ENCODE measurements around the gene SMC3. TPM values are rescaled to one million over a fixed set of nuclear protein-coding genes. Genes with fewer than 3 reads are reported as not detected.

SMC3 gene
- total RNA-seq, 1 experiment from 2014 or later = 64.3 TPM

GRCh38 chr10:110527731-110528171 is 39.7 kb upstream of the SMC3 start:
- peaks cover 68 to 90% of the 10 kb centered on the region in 2 experiments for H3K4me1 ChIP-seq (ENCODE audit: control insufficient read depth in 1 of 2, insufficient read depth in 2 of 2, low read length in 2 of 2)
- H3K4me2 ChIP-seq (ENCODE audit: low read length) = peak overlapping the region; percentile 81
- H3K9me2 ChIP-seq (ENCODE audit: insufficient read depth) = no peaks in the 10 kb centered on the region
- H4K20me1 ChIP-seq (ENCODE audit: insufficient read depth) = no peaks in the 10 kb centered on the region
- H3K79me2 ChIP-seq (ENCODE audit: insufficient read depth, low read length) = peaks cover 38% of the 10 kb centered on the region
- ChIA-PET POLR2A (interaction anchor here (1.3 kb wide), 1 partner anchor 21 kb away, joined by 4 read pairs; no protein-coding TSS in a partner anchor), RAD21 (ENCODE audit: low non-redundant PET in 1 of 2, low total read pairs in 2 of 2, uncharacterized antibody in 2 of 2, unreplicated experiment in 2 of 2) (no interaction called here), CTCF (no interaction called here)
- BruUV-seq (replicated peaks) = no TSS peak
- no peaks in the 10 kb centered on the region for H3K9me3 ChIP-seq (ENCODE audit: control insufficient read depth in 1 of 2, insufficient read depth in 1 of 2, low read depth in 1 of 2, low read length in 2 of 2)
- TF ChIP-seq EGR1 (IDR thresholded peaks at IDR 0.05; ENCODE audit: low read depth) (no peak), SP1 (IDR thresholded peaks at IDR 0.05; ENCODE audit: low read depth) (no peak), POLR2AphosphoS5 (IDR thresholded peaks at IDR 0.05; ENCODE audit: low read depth, low read length) (0 out of 2 replicates have a peak, but pooled peaks have one; percentile 24)
- ATAC-seq = no peak
- H3K27me3 ChIP-seq (ENCODE audit: insufficient read depth, low read length) = no peaks in the 10 kb centered on the region
- no peak overlapping the region; a peak in 1 of 4 replicates for H3K4me3 ChIP-seq (replicated peaks in 1 of 2; ENCODE audit: low read depth in 1 of 2, low read length in 2 of 2)
- peak overlapping the region; percentile 71 for H3K9ac ChIP-seq (ENCODE audit: low read length)
- no peaks in the 10 kb centered on the region for H3K36me3 ChIP-seq (ENCODE audit: control insufficient read depth in 1 of 2, insufficient read depth in 2 of 2, low read length in 2 of 2)
- DNase-seq (ENCODE audit: low read depth, low spot score) = no peak
- no peak overlapping the region for H2AFZ ChIP-seq (ENCODE audit: low read depth, low read length, poor library complexity, severe bottlenecking)
- H3K27ac ChIP-seq (ENCODE audit: low read depth, low read length) = peak overlapping the region; percentile 11; the same call in 1 of the 2 replicates
- intact Hi-C loops (cut with micrococcal nuclease) = no loop called here

GRCh38 chr10:110528224-110528996 is 39.1 kb upstream of the SMC3 start:
- H3K9me2 ChIP-seq (ENCODE audit: insufficient read depth) = no peaks in the 10 kb centered on the region
- POLR2A ChIA-PET = interaction anchor here (1.3 to 1.5 kb wide), 3 partner anchors 16 to 117 kb away, joined by 4 to 7 read pairs (median 4); no protein-coding TSS in a partner anchor
- RAD21 ChIA-PET (ENCODE audit: low non-redundant PET in 1 of 2, low total read pairs in 2 of 2, uncharacterized antibody in 2 of 2, unreplicated experiment in 2 of 2) = no interaction called here
- no peaks in the 10 kb centered on the region for H3K27me3 ChIP-seq (ENCODE audit: insufficient read depth, low read length)
- BruUV-seq (replicated peaks) = no TSS peak
- peak overlapping the region; percentile 76 for H3K27ac ChIP-seq (ENCODE audit: low read depth, low read length)
- CTCF ChIA-PET = no interaction called here
- H3K4me2 ChIP-seq (ENCODE audit: low read length) = peak overlapping the region; percentile 81
- no peaks in the 10 kb centered on the region for H4K20me1 ChIP-seq (ENCODE audit: insufficient read depth)
- no peak for ATAC-seq
- H3K36me3 ChIP-seq (ENCODE audit: control insufficient read depth in 1 of 2, insufficient read depth in 2 of 2, low read length in 2 of 2) = no peaks in the 10 kb centered on the region
- H3K4me1 ChIP-seq (ENCODE audit: control insufficient read depth in 1 of 2, insufficient read depth in 2 of 2, low read length in 2 of 2) = peaks cover 75 to 94% of the 10 kb centered on the region in 2 experiments
- intact Hi-C loops (cut with micrococcal nuclease) = no loop called here
- no peak overlapping the region for H2AFZ ChIP-seq (ENCODE audit: low read depth, low read length, poor library complexity, severe bottlenecking)
- no peaks in the 10 kb centered on the region for H3K9me3 ChIP-seq (ENCODE audit: control insufficient read depth in 1 of 2, insufficient read depth in 1 of 2, low read depth in 1 of 2, low read length in 2 of 2)
- peak overlapping the region; percentile 71 for H3K9ac ChIP-seq (ENCODE audit: low read length)
- H3K79me2 ChIP-seq (ENCODE audit: insufficient read depth, low read length) = peaks cover 35% of the 10 kb centered on the region
- no peak for DNase-seq (ENCODE audit: low read depth, low spot score)
- H3K4me3 ChIP-seq (replicated peaks in 1 of 2; ENCODE audit: low read depth in 1 of 2, low read length in 2 of 2) = peak overlapping the region in 1 of 2 experiments; percentile 49; a peak in 1 of 4 replicates
- TF ChIP-seq EZH2phosphoT487 (IDR thresholded peaks at IDR 0.05; ENCODE audit: borderline replicate concordance) (no peak), EZH2 (IDR thresholded peaks at IDR 0.05) (no peak), ZBTB33 (IDR thresholded peaks at IDR 0.05; ENCODE audit: extremely low read depth, insufficient replicate concordance, low read length) (no peak), ATF3 (IDR thresholded peaks at IDR 0.05) (no peak), SIN3A (IDR thresholded peaks at IDR 0.05; ENCODE audit: low read depth) (no peak), POLR2A (IDR thresholded peaks at IDR 0.05; ENCODE audit: borderline replicate concordance, extremely low read depth, insufficient read depth, insufficient read length) (no peak), CTCF (IDR thresholded peaks at IDR 0.05 in 2 of 3, conservative IDR thresholded peaks at IDR 0.05 in 1 of 3; ENCODE audit: borderline replicate concordance in 1 of 3, insufficient read depth in 1 of 3, low read depth in 2 of 3, low read length in 2 of 3) (no peak), ZNF274 (IDR thresholded peaks at IDR 0.05; ENCODE audit: low read depth, low read length) (no peak), EGR1 (IDR thresholded peaks at IDR 0.05; ENCODE audit: low read depth) (no peak), YY1 (IDR thresholded peaks at IDR 0.05; ENCODE audit: extremely low read depth, insufficient replicate concordance, low read depth, low read length) (no peak), CBX3 (IDR thresholded peaks at IDR 0.05; ENCODE audit: low read depth) (no peak), JUND (IDR thresholded peaks at IDR 0.05) (no peak), FOSL1 (IDR thresholded peaks at IDR 0.05; ENCODE audit: low read depth) (no peak), POLR2AphosphoS5 (IDR thresholded peaks at IDR 0.05; ENCODE audit: low read depth, low read length) (no peak)

Measured in HCT116 (cell line).